ENCODE data around the gene CDC42BPA. TPM values are rescaled to one million over a fixed set of nuclear protein-coding genes. Genes with fewer than 3 reads are reported as not detected.

CDC42BPA gene
- total and polyA plus RNA-seq, 2 donors (not counting 3 experiments of a cell fraction or from before 2014, with no cell fraction given) = 26.1 to 92.6 TPM

DNA sequence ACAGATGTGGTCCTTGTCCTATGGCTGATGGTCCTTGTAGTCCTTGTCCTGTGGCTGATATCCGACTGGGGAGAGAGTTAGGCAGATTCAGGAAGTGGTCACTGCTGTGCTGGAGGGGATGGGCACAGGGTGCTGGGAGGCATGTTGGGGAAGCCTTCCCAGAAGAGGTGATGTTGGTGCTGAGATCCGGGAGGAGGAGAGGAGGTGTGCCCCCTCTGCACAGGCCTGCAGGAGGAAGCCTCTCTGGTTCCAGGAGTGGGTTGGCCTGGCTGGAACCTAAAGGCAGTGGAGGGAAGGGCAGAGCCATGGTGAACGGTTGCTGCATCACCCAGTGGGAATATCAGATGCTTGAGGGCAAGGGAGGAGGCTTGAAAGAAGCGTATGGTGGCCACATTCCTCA is 363.5 kb downstream of the CDC42BPA start:
- TF ChIP-seq, protein P1, sequence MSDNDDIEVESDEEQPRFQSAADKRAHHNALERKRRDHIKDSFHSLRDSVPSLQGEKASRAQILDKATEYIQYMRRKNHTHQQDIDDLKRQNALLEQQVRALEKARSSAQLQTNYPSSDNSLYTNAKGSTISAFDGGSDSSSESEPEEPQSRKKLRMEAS (IDR thresholded peaks at IDR 0.05; ENCODE audit: insufficient read depth, insufficient read length) = no peak
- TF ChIP-seq, protein P2, sequence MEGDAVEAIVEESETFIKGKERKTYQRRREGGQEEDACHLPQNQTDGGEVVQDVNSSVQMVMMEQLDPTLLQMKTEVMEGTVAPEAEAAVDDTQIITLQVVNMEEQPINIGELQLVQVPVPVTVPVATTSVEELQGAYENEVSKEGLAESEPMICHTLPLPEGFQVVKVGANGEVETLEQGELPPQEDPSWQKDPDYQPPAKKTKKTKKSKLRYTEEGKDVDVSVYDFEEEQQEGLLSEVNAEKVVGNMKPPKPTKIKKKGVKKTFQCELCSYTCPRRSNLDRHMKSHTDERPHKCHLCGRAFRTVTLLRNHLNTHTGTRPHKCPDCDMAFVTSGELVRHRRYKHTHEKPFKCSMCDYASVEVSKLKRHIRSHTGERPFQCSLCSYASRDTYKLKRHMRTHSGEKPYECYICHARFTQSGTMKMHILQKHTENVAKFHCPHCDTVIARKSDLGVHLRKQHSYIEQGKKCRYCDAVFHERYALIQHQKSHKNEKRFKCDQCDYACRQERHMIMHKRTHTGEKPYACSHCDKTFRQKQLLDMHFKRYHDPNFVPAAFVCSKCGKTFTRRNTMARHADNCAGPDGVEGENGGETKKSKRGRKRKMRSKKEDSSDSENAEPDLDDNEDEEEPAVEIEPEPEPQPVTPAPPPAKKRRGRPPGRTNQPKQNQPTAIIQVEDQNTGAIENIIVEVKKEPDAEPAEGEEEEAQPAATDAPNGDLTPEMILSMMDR (IDR thresholded peaks at IDR 0.05; ENCODE audit: extremely low read depth in 1 of 2, insufficient read depth in 1 of 2, low read depth in 1 of 2, low read length in 2 of 2) = no peak
- Histone ChIP-seq H3K9me1 (replicated peaks; ENCODE audit: control insufficient read depth, extremely low read depth, insufficient read depth, low read length) (no peaks in the 10 kb centered on the region), H3K4me2 (ENCODE audit: insufficient read depth, low read length) (no peak overlapping the region), H3K27ac (ENCODE audit: insufficient read depth, low read depth, low read length) (no peak overlapping the region), H3K27me3 (ENCODE audit: control insufficient read depth in 2 of 2, insufficient read depth in 2 of 2, low read length in 2 of 2) (no peaks in the 10 kb centered on the region), H3K4me3 (replicated peaks in 1 of 3; ENCODE audit: insufficient read depth in 1 of 3, low read depth in 1 of 3, low read length in 3 of 3) (no peak overlapping the region), H2AFZ (ENCODE audit: low read depth, low read length) (no peak overlapping the region), H3K79me2 (ENCODE audit: control insufficient read depth, insufficient read depth, low read length) (no peaks in the 10 kb centered on the region), H3K36me3 (ENCODE audit: control insufficient read depth in 2 of 2, extremely low read depth in 1 of 2, insufficient read depth in 2 of 2, low read length in 2 of 2) (no peaks in the 10 kb centered on the region), H3K4me1 (ENCODE audit: control insufficient read depth, extremely low read depth, insufficient read depth, low read length) (no peaks in the 10 kb centered on the region), H3K9me3 (replicated peaks; ENCODE audit: control insufficient read depth, insufficient read depth, low read length) (no peaks in the 10 kb centered on the region), H3K9ac (replicated peaks; ENCODE audit: extremely low read depth, insufficient read depth, low read length) (no peak overlapping the region), H4K20me1 (replicated peaks; ENCODE audit: control insufficient read depth, extremely low read depth, insufficient read depth, low read length) (no peaks in the 10 kb centered on the region)
- dilution Hi-C loops (cut with MboI; ENCODE audit: extremely low pct_ligation_motif_present, low sequenced_read_pairs) (no loop called here), intact Hi-C loops (cut with micrococcal nuclease) (no loop called here)
- no peak for DNase-seq (ENCODE audit: low read depth, low spot score)
- BruUV-seq (replicated peaks) = no TSS peak
- no peak for FAIRE-seq
- ChIA-PET POLR2A (no interaction called here), CTCF (no interaction called here)

DNA sequence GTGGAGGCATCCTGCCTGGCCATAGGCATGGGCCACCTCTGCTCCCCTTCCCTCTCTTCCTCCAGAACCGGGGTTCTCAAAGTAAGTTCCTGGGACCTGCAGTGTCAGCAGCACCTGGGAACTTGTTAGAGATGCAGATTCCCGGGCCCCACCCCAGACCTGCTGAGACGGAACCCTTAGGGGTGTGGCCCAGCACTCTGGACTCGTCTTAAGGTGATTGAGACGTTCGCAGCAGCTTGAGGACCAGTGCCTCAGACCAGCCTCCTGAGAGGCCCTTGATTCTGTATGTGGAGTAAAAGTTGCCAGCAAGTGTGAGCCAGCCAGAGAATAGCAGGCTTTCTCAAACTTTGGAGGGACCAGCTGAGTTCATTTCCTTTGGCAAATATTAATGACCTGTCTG is 364.0 kb downstream of the CDC42BPA start:
- Histone ChIP-seq H3K4me3 (replicated peaks in 1 of 3; ENCODE audit: insufficient read depth in 1 of 3, low read depth in 1 of 3, low read length in 3 of 3) (no peak overlapping the region), H3K4me2 (ENCODE audit: insufficient read depth, low read length) (no peak overlapping the region), H3K4me1 (ENCODE audit: control insufficient read depth, extremely low read depth, insufficient read depth, low read length) (no peaks in the 10 kb centered on the region), H3K79me2 (ENCODE audit: control insufficient read depth, insufficient read depth, low read length) (no peaks in the 10 kb centered on the region), H3K9ac (replicated peaks; ENCODE audit: extremely low read depth, insufficient read depth, low read length) (no peak overlapping the region), H3K9me1 (replicated peaks; ENCODE audit: control insufficient read depth, extremely low read depth, insufficient read depth, low read length) (no peaks in the 10 kb centered on the region), H3K27ac (ENCODE audit: insufficient read depth, low read depth, low read length) (no peak overlapping the region), H3K27me3 (ENCODE audit: control insufficient read depth in 2 of 2, insufficient read depth in 2 of 2, low read length in 2 of 2) (no peaks in the 10 kb centered on the region), H3K9me3 (replicated peaks; ENCODE audit: control insufficient read depth, insufficient read depth, low read length) (no peaks in the 10 kb centered on the region), H2AFZ (ENCODE audit: low read depth, low read length) (no peak overlapping the region), H3K36me3 (ENCODE audit: control insufficient read depth in 2 of 2, extremely low read depth in 1 of 2, insufficient read depth in 2 of 2, low read length in 2 of 2) (no peaks in the 10 kb centered on the region), H4K20me1 (replicated peaks; ENCODE audit: control insufficient read depth, extremely low read depth, insufficient read depth, low read length) (no peaks in the 10 kb centered on the region)
- BruUV-seq (replicated peaks) = no TSS peak
- DNase-seq (ENCODE audit: low read depth, low spot score) (no peak), FAIRE-seq (no peak)
- TF ChIP-seq, protein P1 (IDR thresholded peaks at IDR 0.05; ENCODE audit: insufficient read depth, insufficient read length) = no peak
- TF ChIP-seq, protein P2 (IDR thresholded peaks at IDR 0.05; ENCODE audit: extremely low read depth in 1 of 2, insufficient read depth in 1 of 2, low read depth in 1 of 2, low read length in 2 of 2) = no peak
- TF ChIP-seq FOS (IDR thresholded peaks at IDR 0.05; ENCODE audit: borderline replicate concordance, insufficient read depth, low read length) (no peak), JUN (IDR thresholded peaks at IDR 0.05; ENCODE audit: borderline replicate concordance, insufficient read depth, insufficient read length, low read depth) (no peak), MYC (IDR thresholded peaks at IDR 0.05; ENCODE audit: low read depth, low read length) (no peak), POLR2AphosphoS5 (IDR thresholded peaks at IDR 0.05; ENCODE audit: insufficient read depth, low read depth, low read length) (no peak), EZH2 (IDR thresholded peaks at IDR 0.05; ENCODE audit: borderline replicate concordance, low read depth, low read length, severe bottlenecking) (no peak), POLR2A (IDR thresholded peaks at IDR 0.05; ENCODE audit: low read depth, low read length) (no peak), GATA2 (IDR thresholded peaks at IDR 0.05; ENCODE audit: insufficient read depth, insufficient read length, low read depth, low read length) (no peak)
- intact Hi-C loops (cut with micrococcal nuclease) (no loop called here), dilution Hi-C loops (cut with MboI; ENCODE audit: extremely low pct_ligation_motif_present, low sequenced_read_pairs) (no loop called here)
- ChIA-PET CTCF (no interaction called here), POLR2A (no interaction called here)

All from endothelial cell of umbilical vein (primary cell).